Endodermal cell (in vitro differentiated cells): Measurements from ENCODE around the gene TMEM174. TPM values are rescaled to one million over a fixed set of nuclear protein-coding genes. Genes with fewer than 3 reads are reported as not detected.

Experiments used
- DNase-seq: peaks from one replicate; pipeline ENCODE4 v3.0.0-alpha.2; 2017
- H3K27ac ChIP-seq: 2 replicates; pipeline ENCODE4 v1.5.1; 2013; ENCODE audit warnings: mild to moderate bottlenecking, low read depth, low read length, moderate library complexity
- H3K27me3 ChIP-seq: 2 replicates; pipeline ENCODE4 v1.6.1; 2013; ENCODE audit warnings: mild to moderate bottlenecking, low read length, moderate library complexity; ENCODE audit not compliant: insufficient read depth, control insufficient read depth, poor library complexity, severe bottlenecking
- H3K36me3 ChIP-seq: 2 replicates; pipeline ENCODE4 v1.7.0; 2013; ENCODE audit warnings: mild to moderate bottlenecking, low read length, moderate library complexity; ENCODE audit not compliant: control insufficient read depth, insufficient read depth
- H3K4me1 ChIP-seq: one replicate; pipeline ENCODE4 v1.7.0; 2013; ENCODE audit warnings: low read length; ENCODE audit not compliant: control insufficient read depth, insufficient read depth
- H3K4me3 ChIP-seq: 2 replicates; pipeline ENCODE4 v1.5.1; 2013; ENCODE audit warnings: mild to moderate bottlenecking, low read length, moderate library complexity
- H3K9ac ChIP-seq: 2 replicates; pipeline ENCODE4 v1.6.1; 2013; ENCODE audit warnings: mild to moderate bottlenecking, low read length, moderate library complexity; ENCODE audit not compliant: poor library complexity, severe bottlenecking; ENCODE audit errors: extremely low read depth
- H3K9me3 ChIP-seq: 2 replicates; pipeline ENCODE4 v1.6.1; 2013; ENCODE audit warnings: mild to moderate bottlenecking, low read length, moderate library complexity; ENCODE audit not compliant: control insufficient read depth
- H3K27ac Mint-ChIP-seq: 2 replicates; pipeline ENCODE4 v1.8.0; 2020; ENCODE audit warnings: mixed read lengths
- H3K27me3 Mint-ChIP-seq: 2 replicates; pipeline ENCODE4 v1.8.0; 2021; ENCODE audit warnings: mild to moderate bottlenecking, mixed read lengths; ENCODE audit not compliant: insufficient read depth
- H3K36me3 Mint-ChIP-seq: 2 replicates; pipeline ENCODE4 v1.8.0; 2020; ENCODE audit warnings: low read depth, mixed read lengths
- H3K4me1 Mint-ChIP-seq: 2 replicates; pipeline ENCODE4 v1.8.0; 2020; ENCODE audit warnings: mixed read lengths
- H3K4me3 Mint-ChIP-seq: 2 replicates; pipeline ENCODE4 v1.8.0; 2020; ENCODE audit warnings: mild to moderate bottlenecking, moderate library complexity, mixed read lengths
- H3K9me3 Mint-ChIP-seq: 2 replicates; pipeline ENCODE4 v1.8.0; 2020; ENCODE audit warnings: mild to moderate bottlenecking, mixed read lengths
- CTCF ChIP-seq: fragments of 200-600 bp; sonication (generic); conservative IDR thresholded peaks from 2 replicates; pipeline ENCODE4 v1.5.0; 2021; ENCODE audit warnings: antibody characterized with exemption, mild to moderate bottlenecking
- WGBS, 2 experiments: methylation state at CpG; one replicate each; pipeline versions ENCODE4 v1.1.5 to v1.1.7; 2013; ENCODE audit warnings: missing lambda C conversion rate in 2 of 2, mixed read lengths in 1 of 2; ENCODE audit not compliant: insufficient coverage in 1 of 2, insufficient read length in 1 of 2; 5-methylcytosine and 5-hydroxymethylcytosine counted together
- total RNA-seq, 2 donors: library from RNA; stranded (reverse); fragmentation: NEBNext Ultra II Directional in 1 of 2; extraction: Animal tissue kit (Norgen Biotek cat#: 25700) in 1 of 2; gene quantifications; 2 replicates in 1 of 2; 3 replicates in 1 of 2; pipeline ENCODE4 v1.2.1, GENCODE V29; 2021

Gene TMEM174
- total RNA-seq, 2 donors from 2014 or later = not detected

DNA sequence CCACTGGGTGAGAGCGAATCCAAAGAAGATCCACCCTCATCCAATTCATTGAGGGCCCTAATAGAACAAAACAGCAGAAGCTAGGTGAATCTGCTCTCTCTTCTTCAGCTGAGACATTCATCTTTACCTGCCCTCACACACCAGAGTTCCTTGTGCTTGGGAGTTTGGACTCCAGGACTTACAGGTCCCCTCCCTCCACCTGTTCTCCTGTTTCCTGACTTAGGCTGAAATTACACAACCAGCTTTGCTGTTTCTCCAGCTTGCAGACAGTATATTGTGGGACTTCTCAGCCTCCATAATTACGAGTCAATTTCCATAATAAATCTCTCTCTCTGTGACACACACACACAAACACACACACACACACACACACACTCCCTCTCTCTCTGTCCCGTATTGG is 33.5 kb upstream of the TMEM174 start:
- Mint-ChIP-seq H3K4me3 (no peak overlapping the region), H3K9me3 (no peaks in the 10 kb centered on the region), H3K27me3 (no peaks in the 10 kb centered on the region), H3K4me1 (peaks cover 12% of the 10 kb centered on the region), H3K36me3 (no peaks in the 10 kb centered on the region), H3K27ac (no peak overlapping the region)
- DNase-seq = no peak
- no peak overlapping the region for H3K27ac ChIP-seq
- H3K27me3 ChIP-seq = no peaks in the 10 kb centered on the region
- 100% methylated on average over 2 of the region's 3 CpGs; no CpG with 5 or more reads in 1 of the 2 experiments for WGBS, 2 experiments
- no peaks in the 10 kb centered on the region for H3K4me1 ChIP-seq
- no peak for TF ChIP-seq CTCF
- no peaks in the 10 kb centered on the region for H3K9me3 ChIP-seq
- no peak overlapping the region for H3K4me3 ChIP-seq
- no peak overlapping the region for H3K9ac ChIP-seq
- H3K36me3 ChIP-seq = no peaks in the 10 kb centered on the region

- Mint-ChIP-seq H3K36me3 (no peaks in the 10 kb centered on the region), H3K4me1 (peaks cover 2% of the 10 kb centered on the region)
Measured at GRCh38 chr5:73140801-73141200, 32.2 kb upstream of the TMEM174 start.

GRCh38 chr5:73142035-73142434 is 31.0 kb upstream of the TMEM174 start:
- Histone ChIP-seq H3K27me3 (no peaks in the 10 kb centered on the region), H3K36me3 (no peaks in the 10 kb centered on the region), H3K4me3 (no peak overlapping the region), H3K4me1 (no peaks in the 10 kb centered on the region), H3K9ac (no peak overlapping the region), H3K27ac (no peak overlapping the region), H3K9me3 (no peaks in the 10 kb centered on the region)
- no peaks in the 10 kb centered on the region for H3K4me1 Mint-ChIP-seq
- DNase-seq = no peak
- no peak overlapping the region for H3K4me3 Mint-ChIP-seq
- no peaks in the 10 kb centered on the region for H3K36me3 Mint-ChIP-seq
- H3K9me3 Mint-ChIP-seq = no peaks in the 10 kb centered on the region
- H3K27me3 Mint-ChIP-seq = peaks cover 4% of the 10 kb centered on the region
- no peak overlapping the region for H3K27ac Mint-ChIP-seq
- WGBS, 2 experiments = 87 to 90% methylated on average over 3 to 8 of the region's 8 CpGs
- no peak for TF ChIP-seq CTCF

More at GRCh38 chr5:73140801-73141200, 32.2 kb upstream of the TMEM174 start:
- Histone ChIP-seq H3K27ac (no peak overlapping the region), H3K27me3 (no peaks in the 10 kb centered on the region), H3K9me3 (no peaks in the 10 kb centered on the region), H3K4me3 (no peak overlapping the region), H3K36me3 (no peaks in the 10 kb centered on the region), H3K9ac (no peak overlapping the region), H3K4me1 (no peaks in the 10 kb centered on the region)
- Mint-ChIP-seq H3K27me3 (no peaks in the 10 kb centered on the region), H3K27ac (no peak overlapping the region), H3K4me3 (no peak overlapping the region), H3K9me3 (no peaks in the 10 kb centered on the region)
- WGBS, 2 experiments = 89 to 93% methylated on average over 1 of the region's 1 CpG
- DNase-seq = no peak
- TF ChIP-seq CTCF = no peak
